Measurements from ENCODE around the gene BRSK2.
"Not testable (repeated sequence)": the region's sequence is repeated elsewhere in the genome, so short reads cannot be mapped to it uniquely, and the experiment has no call there.

Gene BRSK2

DNA sequence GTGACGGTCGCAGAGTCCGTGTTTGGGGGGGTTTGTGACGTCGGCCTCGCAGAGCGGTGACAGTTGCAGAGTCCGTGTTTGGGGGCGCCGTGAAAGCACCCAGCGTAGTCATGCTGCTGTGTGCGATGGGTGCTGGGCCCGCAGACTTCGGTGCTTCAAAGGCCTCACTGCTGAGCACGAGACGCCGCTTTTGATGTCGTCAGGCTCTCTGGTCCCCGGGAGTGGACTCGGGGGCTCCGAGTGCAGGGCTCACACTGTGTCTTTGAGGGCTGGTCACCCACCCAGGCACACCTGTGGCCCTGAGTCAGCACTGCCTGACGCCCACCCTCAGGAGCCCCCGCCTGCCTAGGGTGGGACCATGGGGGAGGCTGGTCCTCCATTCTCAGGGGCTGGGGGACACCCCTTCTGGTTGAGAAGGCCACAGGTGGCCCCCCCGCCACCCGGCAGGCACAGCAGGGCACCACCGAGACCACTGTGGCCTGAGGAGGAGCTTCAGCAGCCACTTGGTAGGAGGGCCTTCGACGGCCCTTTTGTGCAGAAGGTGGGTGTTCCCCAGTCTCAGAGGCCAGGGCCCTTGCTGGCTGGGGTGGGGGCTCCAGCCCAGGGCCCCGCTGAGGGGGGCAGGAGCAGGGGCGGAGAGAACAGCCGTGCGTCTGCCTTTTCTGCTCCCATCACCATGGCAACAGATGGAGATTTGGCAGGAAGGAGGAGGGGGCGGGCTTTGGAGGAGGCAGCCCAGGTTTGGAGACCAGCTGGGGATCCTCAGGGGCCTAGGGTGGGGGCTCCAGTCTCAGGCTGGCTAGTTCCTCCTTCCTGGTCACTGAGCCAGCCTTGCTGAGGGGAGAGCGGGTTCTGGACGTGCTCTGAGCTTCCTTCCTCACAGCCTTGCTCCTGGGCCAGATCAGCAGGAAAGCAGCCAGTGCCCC lies 20.9 kb downstream of the BRSK2 start:
- no peak for DNase-seq

DNA sequence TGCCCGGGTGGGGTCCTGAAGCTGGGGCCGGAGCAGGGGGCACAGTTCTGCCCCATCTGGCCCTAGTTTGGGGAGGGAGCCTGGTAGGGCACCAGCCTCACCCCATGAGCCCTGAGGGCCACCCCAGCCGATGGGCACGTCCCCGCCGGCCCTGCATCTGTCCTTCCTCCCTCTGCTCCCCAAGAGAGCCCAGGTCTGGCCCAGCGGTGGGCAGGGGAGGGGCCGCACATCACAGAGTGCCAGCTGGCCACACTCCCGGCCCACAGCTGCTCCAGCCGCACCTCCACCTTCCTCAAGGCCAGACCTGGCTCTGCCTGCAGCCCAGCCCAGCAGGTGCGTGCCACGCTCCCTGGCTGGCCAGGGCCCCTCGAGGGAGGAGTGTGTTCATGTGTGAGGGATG lies 21.6 kb downstream of the BRSK2 start:
- DNase-seq = no peak

- not testable (repeated sequence) for DNase-seq
Measured at GRCh38 chr11:1411739-1412138, 22.0 kb downstream of the BRSK2 start.

DNA sequence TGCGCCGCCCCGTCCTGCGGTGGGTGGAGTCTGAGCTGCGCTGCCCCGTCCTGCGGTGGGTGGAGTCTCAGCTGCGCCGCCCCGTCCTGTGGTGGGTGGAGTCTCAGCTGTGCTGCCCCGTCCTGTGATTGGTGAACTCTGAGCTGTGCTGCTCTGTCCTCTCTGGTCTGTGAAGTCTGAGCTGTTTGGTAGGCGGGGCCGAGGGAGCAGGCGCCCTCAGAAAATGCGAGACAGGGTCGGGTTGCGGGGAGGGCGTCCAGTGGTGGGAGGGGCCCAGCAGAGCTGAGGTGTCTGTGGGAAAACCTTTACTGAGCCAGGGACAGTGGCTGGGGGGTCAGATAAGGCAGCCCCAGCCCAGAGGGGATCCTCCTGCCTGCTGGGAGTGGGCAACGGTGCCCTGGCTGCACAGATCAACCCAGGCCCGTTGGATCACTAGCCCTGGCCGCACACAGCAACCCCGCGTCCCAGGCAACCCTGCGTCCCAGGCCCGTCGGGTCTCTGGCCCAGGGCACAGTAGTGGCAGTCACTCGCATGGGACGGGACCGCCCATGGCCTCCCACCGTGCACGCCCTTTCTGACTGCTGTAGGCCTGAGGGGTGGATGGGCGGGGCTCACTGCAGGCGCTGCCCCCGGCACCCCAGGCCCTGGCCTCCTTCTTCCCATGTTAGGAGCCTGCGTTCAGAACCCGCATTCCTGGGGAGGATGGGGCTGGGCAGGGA lies 22.8 kb downstream of the BRSK2 start:
- no peak for DNase-seq

- no peak for DNase-seq
Measured at GRCh38 chr11:1414650-1415049, 24.9 kb downstream of the BRSK2 start.

GRCh38 chr11:1415631-1416030 lies 25.9 kb downstream of the BRSK2 start:
- DNase-seq = no peak

- DNase-seq = peak; percentile 4
Measured at GRCh38 chr11:1418192-1418795, 28.6 kb downstream of the BRSK2 start.

DNA sequence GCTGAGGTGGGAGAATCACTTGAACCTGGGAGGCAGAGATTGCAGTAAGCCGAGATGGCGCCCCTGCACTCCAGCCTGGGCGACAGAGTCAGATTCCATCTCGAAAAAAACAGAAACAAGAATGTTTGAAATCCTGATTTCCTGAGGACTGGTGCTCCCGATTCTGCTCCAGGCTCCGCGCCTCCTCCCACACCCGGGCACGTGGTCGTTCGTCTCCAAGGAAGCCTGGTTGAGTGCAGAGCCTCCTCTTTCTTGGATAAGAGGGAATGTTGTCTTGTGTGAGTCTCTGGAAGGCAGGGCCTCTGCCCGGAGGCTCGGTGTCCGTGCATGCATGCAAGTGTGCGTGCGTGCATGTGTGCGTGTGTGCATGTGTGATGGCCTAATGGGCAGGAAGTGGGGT lies 30.1 kb downstream of the BRSK2 start:
- no peak for DNase-seq

DNA sequence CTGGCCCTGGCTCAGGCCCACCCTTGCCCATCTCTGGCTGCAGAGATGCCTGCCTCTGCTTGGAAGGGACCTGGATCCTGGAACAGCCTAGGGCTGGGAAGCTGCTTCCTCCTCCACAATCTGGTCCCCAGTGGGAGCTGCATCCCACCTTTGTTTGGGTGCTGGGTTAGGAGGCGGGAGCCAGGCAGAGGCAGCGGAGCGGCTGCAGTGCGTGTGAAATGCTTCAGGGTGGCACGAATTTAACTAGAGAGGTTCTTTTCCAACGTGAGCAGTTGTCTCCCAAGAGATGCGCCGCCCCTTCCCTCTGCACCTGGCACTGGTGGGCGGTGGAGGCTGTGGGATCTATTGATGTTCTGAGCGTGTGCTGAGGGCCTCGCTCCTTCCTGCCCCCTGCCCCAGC lies 31.6 kb downstream of the BRSK2 start:
- no peak for DNase-seq

GRCh38 chr11:1422481-1422880 lies 32.7 kb downstream of the BRSK2 start:
- no peak for DNase-seq

GRCh38 chr11:1422981-1423380 lies 33.2 kb downstream of the BRSK2 start:
- no peak for DNase-seq

- not testable (repeated sequence) for DNase-seq
Measured at GRCh38 chr11:1423406-1423805, 33.7 kb downstream of the BRSK2 start.

- DNase-seq = no peak
Measured at GRCh38 chr11:1425006-1425405, 35.3 kb downstream of the BRSK2 start.

DNA sequence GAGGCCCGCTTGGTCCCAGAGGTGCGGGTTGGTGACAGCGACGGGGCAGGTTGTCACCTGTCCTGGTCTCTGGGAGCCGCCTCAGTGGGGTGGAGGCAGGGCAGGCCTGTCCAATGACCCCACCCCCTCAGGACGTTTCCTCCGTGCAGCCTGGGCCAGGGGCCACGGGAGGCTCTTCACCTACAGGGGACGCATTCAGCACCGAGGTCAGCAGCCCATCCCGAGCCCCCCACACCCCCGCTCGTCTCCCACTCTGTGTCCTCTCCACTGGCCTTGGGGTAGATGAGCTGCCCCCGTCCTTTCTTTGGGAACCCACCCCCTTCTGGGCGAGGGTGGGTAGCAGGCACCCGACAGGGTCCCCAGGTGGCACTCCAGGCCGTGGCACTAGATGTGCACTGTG lies 35.7 kb downstream of the BRSK2 start:
- DNase-seq = no peak

DNA sequence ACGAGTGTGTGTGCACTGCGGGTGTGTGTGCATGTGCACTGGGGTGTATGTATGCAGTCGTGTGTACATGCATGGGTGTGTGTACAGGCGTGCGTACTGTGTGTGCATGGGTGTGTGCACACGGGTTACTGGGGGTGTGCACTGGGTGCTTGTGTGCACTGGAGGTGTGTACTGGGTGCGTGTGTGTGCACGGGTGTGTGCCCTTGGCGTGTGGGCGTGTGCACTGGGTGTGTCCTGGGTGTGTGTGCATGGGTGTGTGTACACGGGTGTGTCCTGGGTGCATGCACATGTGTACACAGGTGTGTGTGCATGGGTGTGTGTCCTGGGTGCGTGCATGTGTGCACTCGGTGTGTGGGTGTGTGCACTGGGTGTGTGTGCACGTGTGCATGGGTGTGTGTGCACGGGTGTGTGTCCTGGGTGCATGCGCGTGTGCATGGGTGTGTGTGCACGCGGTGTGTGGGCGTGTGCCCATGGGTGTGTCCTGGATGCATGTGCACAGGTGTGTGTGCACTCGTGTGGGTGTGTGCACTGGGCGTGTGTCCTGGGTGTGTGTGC lies 39.1 kb downstream of the BRSK2 start:
- no peak for DNase-seq

DNA sequence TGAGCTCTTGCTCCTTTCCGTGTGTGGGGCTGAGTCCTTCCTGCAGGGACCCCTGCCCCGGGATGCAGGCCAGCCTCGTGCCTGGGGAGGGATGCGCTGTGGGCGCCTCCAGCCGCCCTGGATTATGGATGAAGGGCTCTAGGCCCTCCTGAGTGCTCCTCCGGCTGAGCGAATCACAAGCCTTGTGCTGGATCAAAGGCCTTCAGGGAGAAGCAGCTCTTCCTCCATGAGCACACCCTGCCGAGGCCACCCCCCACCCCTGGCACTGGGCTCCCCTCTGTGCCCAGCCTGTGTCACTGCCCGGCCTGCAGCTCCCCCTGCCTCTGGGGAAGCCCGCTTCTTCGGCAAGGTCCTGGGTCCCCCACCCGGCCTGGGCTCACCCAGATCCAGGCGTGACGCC lies 43.8 kb downstream of the BRSK2 start:
- no peak for DNase-seq

- DNase-seq = no peak
Measured at GRCh38 chr11:1433977-1434640, 44.4 kb downstream of the BRSK2 start.

- DNase-seq = not testable (repeated sequence)
Measured at GRCh38 chr11:1435479-1435819, 45.7 kb downstream of the BRSK2 start.

DNA sequence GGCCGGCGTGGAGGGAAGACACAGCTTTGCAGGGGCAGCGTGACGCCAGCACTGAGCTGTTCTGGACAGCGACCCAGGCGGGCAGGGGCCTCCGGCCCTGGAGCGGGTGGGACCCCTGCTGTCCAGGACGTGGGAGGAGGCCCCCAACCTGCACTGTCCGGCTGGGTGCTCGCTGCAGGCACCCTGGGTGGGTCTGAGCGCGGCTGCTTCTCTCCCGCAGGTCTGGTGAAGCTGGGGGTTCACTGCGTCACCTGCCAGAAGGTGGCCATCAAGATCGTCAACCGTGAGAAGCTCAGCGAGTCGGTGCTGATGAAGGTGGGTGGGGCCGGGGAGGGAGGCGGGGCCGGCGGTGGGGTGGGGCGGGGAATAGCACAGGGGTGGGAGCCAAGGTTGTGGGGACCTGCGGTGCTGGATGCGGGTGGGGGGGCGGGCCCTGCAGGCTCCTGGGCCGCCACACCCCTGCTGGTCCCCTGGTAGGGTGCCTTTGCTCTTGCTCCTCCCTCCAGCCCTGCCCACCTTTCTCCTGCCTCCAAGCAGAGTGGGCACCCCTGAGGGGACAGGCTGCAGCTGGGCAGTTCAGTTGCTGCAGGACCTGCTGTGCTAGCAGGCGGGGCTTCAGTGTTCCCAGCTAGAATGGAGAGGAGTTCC lies 46.2 kb downstream of the BRSK2 start:
- no peak for DNase-seq

DNA sequence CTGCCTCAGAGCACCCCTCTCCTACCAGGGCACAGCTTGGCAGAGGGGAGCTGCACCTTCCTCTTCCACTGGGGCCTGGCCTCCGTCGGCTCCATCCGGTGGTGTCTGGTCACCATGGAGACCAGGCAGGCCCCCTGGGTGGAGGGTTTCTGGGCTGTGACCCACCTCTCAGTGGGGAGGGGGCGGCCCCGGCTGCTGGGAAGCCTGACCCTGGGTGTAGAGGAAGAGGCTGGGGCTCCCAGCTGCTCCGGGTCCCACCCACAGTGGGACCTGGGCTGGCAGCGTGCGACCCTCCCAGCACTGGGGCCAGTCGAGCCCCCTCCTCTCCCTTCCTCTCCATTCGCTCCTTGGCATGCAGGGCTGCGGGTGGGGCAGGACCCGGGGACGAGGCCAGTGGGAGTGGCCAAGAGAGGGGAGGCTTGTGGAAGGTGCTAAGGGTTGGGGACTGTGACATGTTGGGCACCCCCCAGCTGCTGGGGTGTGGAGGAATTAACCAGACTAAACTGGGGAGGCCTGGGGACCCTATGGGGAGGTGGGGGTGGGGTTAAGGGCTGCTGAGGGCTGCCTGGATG lies 46.8 kb downstream of the BRSK2 start:
- DNase-seq = no peak

DNA sequence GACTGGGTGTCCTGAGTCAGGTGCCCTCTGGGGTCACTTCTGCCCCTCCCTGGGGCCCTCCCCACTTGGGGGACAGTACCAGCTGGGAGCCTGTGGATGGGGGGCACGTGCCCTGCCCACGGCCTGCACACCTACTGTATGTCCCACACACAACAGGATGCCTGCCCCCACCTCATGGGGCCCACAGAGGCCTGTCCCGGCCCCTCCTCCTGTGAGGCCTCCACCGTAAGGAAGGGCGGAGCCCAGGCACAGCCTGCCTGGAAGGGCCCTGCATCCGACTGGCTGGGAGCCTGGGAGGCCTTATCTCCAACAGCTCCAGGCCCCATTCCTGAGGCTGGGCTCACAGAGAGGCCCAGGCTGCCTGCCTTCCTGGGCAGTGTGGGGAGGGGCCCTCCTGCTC lies 47.8 kb downstream of the BRSK2 start:
- DNase-seq = peak; percentile 6
